Ectodermal cell (in vitro differentiated cells): ENCODE results near the gene EYA2.
A peak's percentile ranks its signal among the peaks of the same experiment; 100 is the strongest.

Source experiments
- H3K27ac ChIP-seq: 2 replicates; pipeline ENCODE4 v1.7.0; 2013; ENCODE audit warnings: mild to moderate bottlenecking, low read depth, low read length; ENCODE audit not compliant: insufficient read depth, poor library complexity, severe bottlenecking
- H3K27me3 ChIP-seq: 2 replicates; pipeline ENCODE4 v1.7.0; 2013; ENCODE audit warnings: mild to moderate bottlenecking, low read length; ENCODE audit not compliant: insufficient read depth, control insufficient read depth, poor library complexity, severe bottlenecking
- H3K36me3 ChIP-seq: one replicate; pipeline ENCODE4 v1.7.0; 2013; ENCODE audit warnings: low read length; ENCODE audit not compliant: control insufficient read depth, insufficient read depth
- H3K4me1 ChIP-seq: one replicate; pipeline ENCODE4 v1.7.0; 2013; ENCODE audit warnings: low read length; ENCODE audit not compliant: control insufficient read depth, insufficient read depth
- H3K4me3 ChIP-seq: 2 replicates; pipeline ENCODE4 v1.7.0; 2013; ENCODE audit warnings: low read depth, low read length, control low read depth; ENCODE audit not compliant: insufficient read depth
- H3K9me3 ChIP-seq: 2 replicates; pipeline ENCODE4 v1.7.0; 2013; ENCODE audit warnings: mild to moderate bottlenecking, low read length, moderate library complexity; ENCODE audit not compliant: control insufficient read depth
- WGBS, 2 experiments: methylation state at CpG; one replicate each; pipeline ENCODE4 v1.1.7; 2013; ENCODE audit warnings: missing lambda C conversion rate in 2 of 2; 5-methylcytosine and 5-hydroxymethylcytosine counted together

EYA2 gene

DNA sequence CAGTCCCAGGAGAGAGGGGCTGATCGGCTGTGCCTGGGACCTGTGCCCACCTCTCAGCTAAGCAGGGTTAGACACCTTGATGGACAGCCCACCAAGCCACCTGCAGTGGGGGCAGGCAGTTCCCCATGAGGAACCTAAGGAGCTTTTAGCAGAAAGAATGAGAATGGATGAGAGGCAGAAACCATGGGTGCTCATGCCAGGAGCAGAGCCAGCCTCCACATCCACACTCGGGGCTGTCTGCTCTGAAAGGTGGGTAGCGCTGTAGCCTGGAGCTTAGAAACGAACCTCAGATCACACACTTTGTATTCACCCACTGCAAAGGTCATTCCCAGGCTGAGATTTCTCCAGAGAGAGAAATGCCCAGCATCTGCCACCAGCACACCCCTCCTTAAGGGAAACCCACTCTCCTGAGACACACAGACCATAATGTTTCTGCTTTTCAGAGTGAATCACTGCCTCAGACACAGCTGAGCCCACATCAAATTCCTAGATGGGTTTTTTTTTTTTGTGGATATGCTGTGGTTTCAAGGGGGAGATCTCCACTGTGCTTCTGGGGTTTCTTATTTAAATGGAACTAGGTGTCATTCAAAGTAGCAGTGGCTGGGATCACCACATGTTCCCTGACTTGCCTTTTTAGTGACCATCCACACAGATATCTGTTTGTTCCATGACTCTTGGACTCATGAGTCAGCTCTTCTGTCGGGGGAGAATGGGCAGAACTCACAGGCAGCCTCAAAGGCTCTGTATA is 218.9 kb downstream of the EYA2 start:
- no peak overlapping the region for H3K4me3 ChIP-seq
- WGBS, 2 experiments = 70 to 71% methylated on average over 5 of the region's 5 CpGs
- no peaks in the 10 kb centered on the region for H3K27me3 ChIP-seq
- peaks cover 6% of the 10 kb centered on the region for H3K4me1 ChIP-seq
- no peak overlapping the region for H3K27ac ChIP-seq
- H3K9me3 ChIP-seq = no peaks in the 10 kb centered on the region
- H3K36me3 ChIP-seq = no peaks in the 10 kb centered on the region

DNA sequence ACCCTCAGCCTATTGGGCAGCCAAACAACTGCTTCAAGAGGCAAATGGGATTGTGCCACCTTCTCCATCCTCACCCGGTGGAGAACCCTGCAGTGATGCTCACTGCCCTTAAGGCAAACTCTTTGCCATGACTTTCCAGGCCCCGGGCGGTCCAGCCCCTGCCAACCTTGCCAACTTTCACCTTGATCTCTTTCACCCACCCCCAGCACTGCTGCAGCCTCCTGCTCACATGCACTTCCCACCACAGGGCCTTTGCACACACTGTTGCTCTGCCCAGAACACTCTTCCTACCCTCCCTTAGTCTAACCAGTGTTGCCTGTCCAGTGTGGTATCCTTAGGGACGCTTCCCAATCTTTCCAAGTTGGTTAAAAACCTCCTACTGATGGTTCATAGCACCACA is 221.1 kb downstream of the EYA2 start:
- no peak overlapping the region for H3K27ac ChIP-seq
- 90% methylated on average over 4 of the region's 4 CpGs for WGBS, 2 experiments
- H3K4me3 ChIP-seq = no peak overlapping the region
- no peaks in the 10 kb centered on the region for H3K9me3 ChIP-seq
- no peaks in the 10 kb centered on the region for H3K36me3 ChIP-seq
- no peaks in the 10 kb centered on the region for H3K27me3 ChIP-seq
- peaks cover 12% of the 10 kb centered on the region for H3K4me1 ChIP-seq

DNA sequence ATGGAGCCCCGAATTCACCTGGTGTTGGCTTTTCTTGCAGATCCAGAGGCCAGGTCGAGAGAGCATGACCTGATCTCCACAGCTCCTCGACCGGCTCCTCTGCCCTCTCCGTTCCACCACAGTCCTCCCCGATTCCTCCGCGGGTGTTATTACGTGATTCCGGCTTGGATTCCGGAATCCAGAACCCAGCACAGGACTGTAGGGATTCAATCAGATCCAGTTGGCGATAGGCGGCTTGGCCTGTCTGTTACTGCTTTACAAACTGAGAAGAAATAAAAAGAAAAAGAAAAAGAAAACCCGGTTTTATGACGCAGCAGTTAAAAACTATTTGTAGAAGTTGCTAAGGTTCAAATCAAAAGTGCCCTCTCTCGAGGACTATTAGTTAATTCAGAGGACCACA is 222.7 kb downstream of the EYA2 start:
- 93 to 96% methylated on average over 16 of the region's 16 CpGs for WGBS, 2 experiments
- no peak overlapping the region for H3K27ac ChIP-seq

DNA sequence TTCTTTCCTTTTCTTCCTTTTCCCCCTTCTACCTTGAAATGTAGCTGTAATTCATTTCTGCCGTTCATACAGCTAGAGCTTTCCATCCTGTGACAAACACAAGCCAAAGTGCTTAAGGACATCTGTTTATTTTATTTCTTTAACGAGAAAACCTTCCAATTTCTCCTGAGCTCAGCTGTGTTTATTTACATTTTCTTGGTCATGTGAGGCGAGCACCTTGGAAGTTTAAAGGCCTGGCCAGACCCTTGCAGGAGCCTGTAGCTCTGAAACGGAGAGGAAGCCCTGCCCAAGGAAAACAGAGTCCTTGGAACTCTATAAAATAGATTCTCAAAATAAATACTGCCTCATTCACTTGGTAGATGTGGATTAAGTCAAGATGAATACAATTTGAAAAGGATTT is 223.1 kb downstream of the EYA2 start:
- Histone ChIP-seq H3K36me3 (no peaks in the 10 kb centered on the region), H3K4me3 (no peak overlapping the region), H3K27me3 (no peaks in the 10 kb centered on the region), H3K4me1 (peaks cover 12% of the 10 kb centered on the region), H3K27ac (no peak overlapping the region), H3K9me3 (no peaks in the 10 kb centered on the region)
- 56 to 57% methylated on average over 4 of the region's 4 CpGs for WGBS, 2 experiments

More for the DNA sequence above, 222.7 kb downstream of the EYA2 start:
- H3K4me3 ChIP-seq = no peak overlapping the region
- H3K9me3 ChIP-seq = no peaks in the 10 kb centered on the region
- H3K4me1 ChIP-seq = peaks cover 12% of the 10 kb centered on the region
- no peaks in the 10 kb centered on the region for H3K27me3 ChIP-seq
- no peaks in the 10 kb centered on the region for H3K36me3 ChIP-seq

DNA sequence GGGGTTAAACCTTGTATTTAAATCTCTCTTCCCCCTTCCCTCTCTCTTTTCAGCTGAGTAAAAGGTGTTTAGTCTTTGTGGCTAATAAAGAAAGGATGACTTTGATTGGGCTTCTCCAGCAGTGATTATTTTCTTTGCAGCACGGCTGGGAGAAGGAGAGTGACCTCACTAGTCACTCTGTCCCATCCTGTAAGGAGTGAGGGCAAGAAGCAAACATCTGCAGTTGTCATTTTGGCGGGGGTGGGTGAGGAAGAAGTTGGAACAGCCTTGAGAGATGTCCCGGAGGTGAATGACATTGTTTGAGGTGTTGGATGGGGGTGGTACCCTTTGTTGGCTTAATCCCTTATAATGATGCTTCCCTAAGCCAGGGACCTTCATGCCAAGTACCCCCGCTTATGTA is 223.6 kb downstream of the EYA2 start:
- Histone ChIP-seq H3K9me3 (no peaks in the 10 kb centered on the region), H3K4me1 (peaks cover 12% of the 10 kb centered on the region), H3K27ac (no peak overlapping the region), H3K4me3 (no peak overlapping the region), H3K27me3 (no peaks in the 10 kb centered on the region), H3K36me3 (no peaks in the 10 kb centered on the region)
- 33 to 41% methylated on average over 3 of the region's 4 CpGs for WGBS, 2 experiments

DNA sequence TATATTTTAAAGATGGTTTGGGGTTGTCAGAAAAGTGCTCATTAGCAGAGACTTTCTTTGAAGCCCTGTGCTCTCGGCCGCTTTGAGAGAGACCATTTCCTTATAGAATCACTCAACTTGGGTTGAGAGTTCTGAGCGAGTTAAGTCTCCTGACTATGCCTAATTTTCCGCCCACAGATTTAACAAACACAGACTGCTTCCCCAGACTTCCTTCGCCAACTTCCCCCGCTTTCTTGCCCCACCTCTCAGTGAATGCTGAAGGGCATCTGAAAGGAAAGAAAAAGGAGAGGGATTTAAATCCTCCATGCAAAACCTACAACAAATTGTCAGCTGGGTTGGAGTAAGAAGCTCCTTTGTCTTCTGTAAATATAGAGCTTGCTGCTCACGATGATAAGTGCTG is 224.0 kb downstream of the EYA2 start:
- H3K4me3 ChIP-seq = no peak overlapping the region
- H3K27me3 ChIP-seq = no peaks in the 10 kb centered on the region
- WGBS, 2 experiments = 48 to 62% methylated on average over 5 to 7 of the region's 7 CpGs
- peaks cover 12% of the 10 kb centered on the region for H3K4me1 ChIP-seq
- no peaks in the 10 kb centered on the region for H3K9me3 ChIP-seq
- H3K27ac ChIP-seq = peak overlapping the region; percentile 38
- H3K36me3 ChIP-seq = no peaks in the 10 kb centered on the region

DNA sequence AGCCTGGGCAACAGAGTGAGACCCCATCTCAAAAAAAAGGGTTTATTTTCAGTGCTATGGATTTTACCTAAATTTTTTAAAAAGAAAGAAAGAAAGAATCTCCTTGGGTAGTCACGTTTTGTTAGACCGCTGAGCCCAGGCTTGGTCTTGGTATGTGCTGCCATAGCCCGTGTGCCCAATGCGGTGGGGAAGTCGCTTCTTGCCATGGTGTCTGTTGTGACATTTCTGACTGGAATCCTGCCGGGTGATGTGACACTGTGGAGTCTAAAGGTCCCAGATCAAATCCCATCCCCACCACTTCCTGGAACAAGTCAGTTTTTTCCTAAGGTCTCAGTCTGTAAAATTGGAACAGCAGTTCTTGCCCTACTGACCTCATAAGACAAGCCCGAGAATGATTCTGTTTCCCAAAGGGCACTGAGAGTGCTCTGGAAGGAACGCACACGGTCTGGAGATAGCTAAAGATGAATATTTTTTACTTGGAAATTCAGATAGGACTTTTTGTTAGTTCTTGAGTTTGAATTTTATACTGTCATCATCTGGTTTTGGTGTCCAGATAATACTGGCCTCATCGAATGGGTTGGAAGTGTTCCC is 225.8 kb downstream of the EYA2 start:
- Histone ChIP-seq H3K9me3 (no peaks in the 10 kb centered on the region), H3K27me3 (no peaks in the 10 kb centered on the region)
- WGBS, 2 experiments = 94 to 96% methylated on average over 10 of the region's 10 CpGs

DNA sequence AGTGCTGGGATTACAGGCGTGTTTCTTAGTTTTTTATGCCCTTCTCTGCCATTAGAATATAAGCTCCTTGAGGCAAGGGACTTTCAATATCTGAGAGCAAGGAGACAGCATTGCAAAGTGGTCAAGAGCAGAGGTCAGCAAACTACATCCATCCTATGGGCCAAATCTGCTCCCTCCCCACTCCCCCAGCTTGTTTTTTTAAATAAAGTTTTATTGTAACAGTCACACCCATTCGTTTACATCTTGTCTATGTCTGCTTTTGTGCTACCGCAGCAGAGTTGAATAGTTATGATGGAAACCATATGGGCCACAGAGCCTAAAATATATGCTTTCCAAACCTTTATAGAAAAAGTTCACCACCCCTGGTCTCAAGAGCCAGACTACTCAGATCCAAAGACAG is 227.9 kb downstream of the EYA2 start:
- Histone ChIP-seq H3K27ac (no peak overlapping the region), H3K36me3 (no peaks in the 10 kb centered on the region), H3K9me3 (no peaks in the 10 kb centered on the region), H3K4me3 (no peak overlapping the region), H3K4me1 (peaks cover 31% of the 10 kb centered on the region), H3K27me3 (no peaks in the 10 kb centered on the region)
- WGBS, 2 experiments = 84 to 93% methylated on average over 3 of the region's 3 CpGs

More for the DNA sequence above, 225.8 kb downstream of the EYA2 start:
- Histone ChIP-seq H3K4me3 (no peak overlapping the region), H3K27ac (no peak overlapping the region), H3K4me1 (peaks cover 17% of the 10 kb centered on the region), H3K36me3 (no peaks in the 10 kb centered on the region)

DNA sequence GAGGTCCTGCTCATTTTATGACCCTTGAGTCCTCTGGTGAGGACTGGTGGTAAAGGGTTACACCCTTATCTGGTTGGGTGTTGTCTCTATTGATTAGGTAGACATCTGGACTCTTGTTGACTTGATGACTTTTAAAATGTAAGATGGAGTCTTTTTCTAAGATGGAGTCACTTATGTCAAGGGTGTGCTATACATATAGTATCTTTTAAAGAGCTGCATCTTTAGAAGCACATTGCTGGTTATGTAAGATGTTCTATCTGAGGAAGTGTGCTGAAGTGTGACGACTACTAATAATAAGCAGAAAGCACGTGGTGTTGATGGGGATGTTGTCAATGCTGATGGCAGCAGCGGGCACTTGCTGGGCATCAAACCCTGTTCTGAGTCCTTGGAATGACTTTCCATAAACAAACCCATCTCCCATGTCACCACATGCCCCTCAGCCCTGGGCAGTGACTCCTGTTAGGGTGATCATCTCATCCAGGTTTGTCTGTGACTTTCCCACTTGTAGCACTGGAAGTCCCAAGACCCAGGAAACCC is 229.6 kb downstream of the EYA2 start:
- H3K9me3 ChIP-seq = no peaks in the 10 kb centered on the region
- 42 to 65% methylated on average over 2 to 3 of the region's 3 CpGs for WGBS, 2 experiments
- no peak overlapping the region for H3K27ac ChIP-seq
- no peaks in the 10 kb centered on the region for H3K27me3 ChIP-seq
- peaks cover 28% of the 10 kb centered on the region for H3K4me1 ChIP-seq
- no peaks in the 10 kb centered on the region for H3K36me3 ChIP-seq
- no peak overlapping the region for H3K4me3 ChIP-seq

DNA sequence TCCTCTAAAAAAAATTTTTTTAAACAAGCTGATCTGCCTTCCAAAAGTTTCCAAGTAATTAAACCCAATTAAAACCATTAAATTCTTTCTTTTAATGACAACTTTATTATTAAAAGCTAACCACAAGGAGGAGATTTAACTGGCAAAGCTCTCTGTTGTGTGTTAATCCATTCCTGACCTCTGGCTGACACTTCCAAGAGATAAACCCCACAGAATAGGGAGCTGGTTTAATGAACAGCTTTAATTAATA is 230.8 kb downstream of the EYA2 start:
- Histone ChIP-seq H3K9me3 (no peaks in the 10 kb centered on the region), H3K36me3 (no peaks in the 10 kb centered on the region), H3K27me3 (no peaks in the 10 kb centered on the region), H3K27ac (peak overlapping the region; percentile 72), H3K4me1 (peaks cover 28% of the 10 kb centered on the region), H3K4me3 (no peak overlapping the region)
